Mucosa of stomach (tissue), 1 donor: ENCODE measurements around the gene FHOD1.

ENCODE experiments used
- H3K27me3 ChIP-seq: one replicate; pipeline ENCODE4 v1.7.0; 2013; ENCODE audit warnings: mild to moderate bottlenecking, low read length; ENCODE audit not compliant: control insufficient read depth, insufficient read depth
- H3K36me3 ChIP-seq: one replicate; pipeline ENCODE4 v1.7.0; 2013; ENCODE audit warnings: low read length; ENCODE audit not compliant: control insufficient read depth, insufficient read depth
- H3K4me1 ChIP-seq: one replicate; pipeline ENCODE4 v1.7.0; 2013; ENCODE audit warnings: mild to moderate bottlenecking, low read length; ENCODE audit not compliant: control insufficient read depth, insufficient read depth
- H3K4me3 ChIP-seq: one replicate; pipeline ENCODE4 v1.7.0; 2013; ENCODE audit warnings: low read length
- H3K9ac ChIP-seq: one replicate; pipeline ENCODE4 v1.7.0; 2013; ENCODE audit warnings: mild to moderate bottlenecking, low read length, moderate library complexity
- H3K9me3 ChIP-seq: one replicate; pipeline ENCODE4 v1.7.0; 2013; ENCODE audit warnings: mild to moderate bottlenecking, low read length, moderate library complexity; ENCODE audit not compliant: control insufficient read depth
- donor health status: Pancreatic carcinoma.

The FHOD1 gene

GRCh38 chr16:67245186-67245585 is 2.1 kb downstream of the FHOD1 start:
- H3K9me3 ChIP-seq: no peaks in the 10 kb centered on the region
- H3K4me3 ChIP-seq: peak overlapping the region; percentile 66
- H3K27me3 ChIP-seq: peaks cover 26% of the 10 kb centered on the region

DNA sequence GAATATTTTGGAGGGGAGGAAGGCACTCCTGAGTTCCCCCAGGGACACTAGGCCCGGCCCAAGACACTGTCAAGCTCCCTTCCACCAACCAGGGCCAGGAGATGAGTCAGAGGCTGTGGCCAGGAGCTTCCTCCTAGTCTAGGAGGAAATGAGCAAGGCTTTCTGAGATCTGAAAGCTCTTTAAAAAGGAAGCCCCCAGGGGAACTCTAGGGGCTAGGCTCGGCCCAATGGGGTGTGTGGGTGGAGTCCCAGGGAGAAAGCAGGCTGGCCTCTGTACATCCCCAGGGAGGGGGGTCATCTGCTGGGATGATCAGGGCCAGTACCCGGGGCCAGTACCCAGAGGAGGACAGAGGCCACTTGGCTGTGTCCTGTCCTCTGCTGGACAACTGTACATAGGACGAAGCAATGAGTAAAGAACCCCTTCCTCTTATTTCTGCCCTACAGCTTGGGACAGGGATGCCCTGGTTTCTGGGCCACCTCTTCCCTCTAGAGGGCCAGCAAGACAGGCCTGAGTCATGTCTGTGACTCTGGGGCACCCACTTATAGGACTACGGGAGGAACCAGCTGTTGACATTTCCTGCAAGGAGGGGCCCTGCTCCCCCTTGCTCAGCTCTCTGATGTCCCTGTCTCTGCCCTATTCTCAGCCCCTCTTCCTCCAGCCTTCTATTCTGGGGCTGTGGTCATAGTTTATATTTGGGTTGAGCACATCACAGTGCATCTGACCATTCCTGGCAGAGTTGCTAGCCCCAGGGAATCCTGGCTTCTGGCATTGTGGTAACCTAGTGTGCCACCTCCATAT is 2.7 kb downstream of the FHOD1 start:
- Histone ChIP-seq H3K4me1 (peaks cover 64% of the 10 kb centered on the region), H3K27me3 (peaks cover 20% of the 10 kb centered on the region), H3K4me3 (no peak overlapping the region), H3K36me3 (no peaks in the 10 kb centered on the region), H3K9ac (peak overlapping the region; percentile 41), H3K9me3 (no peaks in the 10 kb centered on the region)

More at GRCh38 chr16:67245186-67245585, 2.1 kb downstream of the FHOD1 start:
- peak overlapping the region; percentile 7 for H3K9ac ChIP-seq
- H3K4me1 ChIP-seq: peaks cover 64% of the 10 kb centered on the region
- no peaks in the 10 kb centered on the region for H3K36me3 ChIP-seq

GRCh38 chr16:67243481-67243880 is 3.8 kb downstream of the FHOD1 start:
- no peaks in the 10 kb centered on the region for H3K36me3 ChIP-seq
- peaks cover 55% of the 10 kb centered on the region for H3K4me1 ChIP-seq
- H3K4me3 ChIP-seq: no peak overlapping the region
- H3K27me3 ChIP-seq: peaks cover 9% of the 10 kb centered on the region
- peak overlapping the region; percentile 41 for H3K9ac ChIP-seq
- no peaks in the 10 kb centered on the region for H3K9me3 ChIP-seq

DNA sequence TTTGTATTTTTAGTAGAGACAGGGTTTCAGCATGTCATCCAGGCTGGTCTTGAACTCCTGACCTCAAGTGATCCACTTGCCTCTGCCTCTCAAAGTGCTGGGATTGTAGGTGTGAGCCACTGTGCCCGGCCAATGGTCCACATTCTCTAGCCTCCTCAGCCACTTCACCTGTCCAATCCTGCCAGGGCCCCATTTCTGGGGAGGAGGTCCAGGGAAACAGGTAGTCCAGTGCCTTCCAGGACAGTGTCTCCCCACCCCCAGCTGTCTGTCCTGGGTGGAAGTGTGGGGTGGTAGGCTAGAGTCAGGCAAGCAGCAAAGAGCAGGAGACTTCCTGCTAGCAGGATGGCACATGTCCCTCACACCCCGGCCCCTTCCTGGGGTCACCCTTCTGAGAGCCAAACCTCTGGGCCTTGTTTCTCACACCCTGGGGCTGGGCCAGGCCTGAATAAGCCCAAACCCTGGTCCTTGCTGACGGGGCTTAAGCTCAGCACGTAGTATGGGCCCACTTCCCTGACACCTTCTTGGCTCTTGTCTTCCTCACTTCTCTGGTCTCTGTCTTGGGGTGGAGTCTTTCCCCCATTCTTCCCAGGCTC is 5.0 kb downstream of the FHOD1 start:
- no peaks in the 10 kb centered on the region for H3K9me3 ChIP-seq
- H3K4me1 ChIP-seq: peaks cover 44% of the 10 kb centered on the region
- H3K9ac ChIP-seq: no peak overlapping the region

DNA sequence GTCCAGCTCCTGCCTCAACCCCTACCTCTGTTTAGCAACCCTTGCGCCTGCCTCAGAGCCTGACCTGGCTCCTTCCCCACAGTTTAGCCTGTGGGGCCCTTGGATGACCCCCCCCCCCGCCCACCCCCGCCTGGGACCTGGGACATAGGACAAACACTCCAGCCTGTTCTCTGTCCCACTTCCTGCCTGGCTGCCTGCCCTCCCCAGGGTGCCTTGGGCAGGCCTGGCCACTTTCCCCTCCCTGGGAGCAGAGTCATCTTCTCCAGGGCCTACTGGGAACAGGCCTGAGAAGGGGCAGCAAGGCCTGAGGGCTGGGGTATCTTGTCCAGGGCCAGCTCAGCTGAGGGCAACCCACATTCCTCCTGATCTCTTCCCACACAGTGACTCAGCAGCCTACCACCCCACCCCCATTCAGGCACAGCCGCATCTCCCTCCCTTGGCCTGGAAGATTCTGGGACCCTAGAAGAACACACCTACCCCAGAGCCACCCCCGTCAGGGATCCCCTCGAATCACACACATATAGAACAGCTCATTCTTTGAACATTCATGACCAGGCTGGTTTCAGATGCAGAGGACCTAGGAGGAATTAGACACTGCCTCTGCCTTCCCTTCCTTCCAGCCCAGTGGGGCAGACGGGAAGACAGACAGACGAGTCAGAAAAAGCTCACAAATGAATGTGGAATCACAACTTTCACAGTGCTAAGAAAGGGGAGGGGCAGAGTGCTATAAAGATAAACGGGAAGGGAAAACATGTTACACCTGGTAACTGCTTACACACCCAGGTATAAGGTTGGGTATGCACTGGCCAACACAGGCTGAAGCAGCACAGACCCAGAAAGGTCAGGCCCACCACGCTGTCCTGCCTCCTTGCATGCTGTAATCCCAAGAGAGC is 6.0 kb downstream of the FHOD1 start:
- Histone ChIP-seq H3K9me3 (no peaks in the 10 kb centered on the region), H3K9ac (peak overlapping the region; percentile 60), H3K27me3 (no peaks in the 10 kb centered on the region), H3K4me3 (no peak overlapping the region), H3K36me3 (peaks cover 7% of the 10 kb centered on the region), H3K4me1 (peaks cover 44% of the 10 kb centered on the region)

More for the DNA sequence above, 5.0 kb downstream of the FHOD1 start:
- peaks cover 7% of the 10 kb centered on the region for H3K36me3 ChIP-seq
- H3K27me3 ChIP-seq: no peaks in the 10 kb centered on the region
- no peak overlapping the region for H3K4me3 ChIP-seq

DNA sequence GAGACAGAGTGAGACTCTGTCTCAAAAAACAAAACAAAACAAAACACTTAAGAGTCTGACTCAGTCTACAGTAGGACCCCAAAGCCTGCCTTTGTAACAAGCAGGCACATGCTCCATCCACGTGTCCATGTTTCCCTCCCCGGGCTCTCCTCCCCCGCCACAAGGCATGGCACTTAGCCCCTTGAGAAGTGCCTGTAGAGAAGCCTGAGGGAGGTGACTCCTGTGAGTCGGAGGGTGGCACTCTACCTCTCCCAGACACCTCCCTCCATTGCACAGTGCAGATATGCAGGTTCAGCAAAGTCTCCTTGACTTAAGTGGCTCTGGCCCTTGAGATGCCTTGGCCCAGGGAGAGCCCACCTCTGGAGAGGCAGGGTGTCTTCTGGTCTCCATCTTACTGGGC is 6.8 kb downstream of the FHOD1 start:
- Histone ChIP-seq H3K9me3 (no peaks in the 10 kb centered on the region), H3K27me3 (no peaks in the 10 kb centered on the region), H3K4me3 (no peak overlapping the region), H3K36me3 (peaks cover 14% of the 10 kb centered on the region), H3K4me1 (peaks cover 39% of the 10 kb centered on the region), H3K9ac (peak overlapping the region; percentile 7)

GRCh38 chr16:67238806-67239470 is 8.3 kb downstream of the FHOD1 start:
- H3K9me3 ChIP-seq: no peaks in the 10 kb centered on the region
- H3K36me3 ChIP-seq: peaks cover 15% of the 10 kb centered on the region
- no peak overlapping the region for H3K9ac ChIP-seq
- no peak overlapping the region for H3K4me3 ChIP-seq
- no peaks in the 10 kb centered on the region for H3K27me3 ChIP-seq
- H3K4me1 ChIP-seq: peaks cover 26% of the 10 kb centered on the region

GRCh38 chr16:67238278-67238575 is 9.1 kb downstream of the FHOD1 start:
- Histone ChIP-seq H3K9me3 (no peaks in the 10 kb centered on the region), H3K36me3 (peaks cover 15% of the 10 kb centered on the region), H3K9ac (no peak overlapping the region)

DNA sequence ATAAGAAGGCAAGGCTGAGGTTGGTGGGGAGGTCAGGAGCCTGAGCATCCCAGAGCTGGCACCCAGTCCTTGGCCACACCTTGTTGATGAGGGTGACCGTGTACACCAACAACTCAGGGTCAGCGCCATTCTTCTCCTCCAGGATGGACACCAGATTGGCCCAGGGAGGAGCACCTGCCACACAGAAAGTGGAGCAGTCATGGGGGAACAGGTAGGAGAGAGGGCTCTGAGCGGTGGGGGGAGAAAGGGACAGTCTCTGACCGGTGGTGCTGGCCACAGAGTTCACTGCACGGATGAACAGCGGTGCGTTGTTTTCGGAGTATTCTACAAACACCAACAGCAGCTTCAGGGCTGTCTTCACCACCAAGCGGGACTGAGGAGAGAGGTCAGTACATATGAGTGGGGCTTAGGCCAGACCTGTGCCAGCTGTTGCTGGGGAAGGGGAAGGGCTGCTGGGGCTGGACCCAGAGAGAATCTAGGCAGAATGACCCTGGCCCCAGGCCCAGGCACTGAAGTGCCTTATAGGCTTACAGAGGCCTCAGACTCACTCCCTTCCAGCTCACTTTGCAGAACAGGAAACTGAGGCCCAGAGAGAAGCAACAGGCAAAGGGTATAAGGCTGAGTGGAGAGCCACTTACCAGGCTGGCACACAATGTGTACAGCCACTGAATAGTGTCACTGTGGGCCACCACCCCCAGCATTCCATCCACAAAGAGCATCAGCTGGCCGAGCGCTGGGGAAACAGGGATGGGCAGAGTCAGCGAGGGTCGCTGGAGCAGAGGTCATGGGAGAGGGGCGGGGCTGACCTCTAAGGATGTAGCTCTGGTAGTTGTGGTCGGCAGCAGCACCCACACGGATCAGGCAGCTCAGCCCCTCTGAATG is 9.6 kb downstream of the FHOD1 start:
- Histone ChIP-seq H3K4me3 (no peak overlapping the region), H3K27me3 (no peaks in the 10 kb centered on the region), H3K36me3 (peaks cover 15% of the 10 kb centered on the region), H3K9me3 (no peaks in the 10 kb centered on the region), H3K9ac (no peak overlapping the region), H3K4me1 (peaks cover 21% of the 10 kb centered on the region)

More at GRCh38 chr16:67238278-67238575, 9.1 kb downstream of the FHOD1 start:
- Histone ChIP-seq H3K4me1 (peaks cover 21% of the 10 kb centered on the region), H3K27me3 (no peaks in the 10 kb centered on the region), H3K4me3 (no peak overlapping the region)

GRCh38 chr16:67236563-67237395 is 10.5 kb downstream of the FHOD1 start:
- H3K4me3 ChIP-seq: no peak overlapping the region
- no peaks in the 10 kb centered on the region for H3K9me3 ChIP-seq
- peaks cover 14% of the 10 kb centered on the region for H3K4me1 ChIP-seq
- no peak overlapping the region for H3K9ac ChIP-seq
- no peaks in the 10 kb centered on the region for H3K27me3 ChIP-seq
- H3K36me3 ChIP-seq: peaks cover 16% of the 10 kb centered on the region
